GM13977 (cell line): ENCODE measurements around the gene JADE1.
A peak's percentile ranks its signal among the peaks of the same experiment; 100 is the strongest.

ENCODE experiments used
- DNase-seq: peaks from one replicate; pipeline ENCODE4 v3.0.0; 2012; ENCODE audit warnings: low spot score
- CTCF ChIP-seq: IDR thresholded peaks from 2 replicates; pipeline ENCODE4 v1.5.1; 2012; ENCODE audit warnings: mild to moderate bottlenecking, control low read depth; ENCODE audit not compliant: insufficient read depth; ENCODE audit errors: extremely low read depth, missing control alignments
- in situ Hi-C: fragments of 300-500 bp; cut with MboI; formaldehyde crosslinking; loops from one replicate; pipeline ENCODE4 v1.12.0; 2022; ENCODE audit warnings: low sequenced_read_pairs, low pct_unique_long_range_greater_than_20kb, mixed read lengths, inconsistent platforms; ENCODE audit not compliant: unreplicated experiment

JADE1 gene

GRCh38 chr4:128859887-128860677 is 50.6 kb downstream of the JADE1 start:
- in situ Hi-C loops = loop anchor here (10.0 kb wide), 1 partner anchor 45 kb away; no protein-coding TSS in a partner anchor
- TF ChIP-seq CTCF = no peak
- no peak for DNase-seq

- DNase-seq = peak; percentile 26
- in situ Hi-C loops = loop anchor here (10.0 kb wide), 1 partner anchor 47 kb away; no protein-coding TSS in a partner anchor
Measured at GRCh38 chr4:128861856-128862518, 52.5 kb downstream of the JADE1 start.

GRCh38 chr4:128862608-128863311 is 53.3 kb downstream of the JADE1 start:
- DNase-seq = peak; percentile 65
- in situ Hi-C loops = loop anchor here (10.0 kb wide), 1 partner anchor 48 kb away; no protein-coding TSS in a partner anchor
- no peak for TF ChIP-seq CTCF

More at GRCh38 chr4:128861856-128862518, 52.5 kb downstream of the JADE1 start:
- TF ChIP-seq CTCF = no peak

- TF ChIP-seq CTCF = peak; percentile 81
- DNase-seq = peak; percentile 43
- in situ Hi-C loops = loop anchor here (10.0 kb wide), 1 partner anchor 49 kb away; no protein-coding TSS in a partner anchor
Measured at GRCh38 chr4:128863312-128864075, 54.0 kb downstream of the JADE1 start.

GRCh38 chr4:128865132-128865531 is 55.6 kb downstream of the JADE1 start:
- in situ Hi-C loops = loop anchor here (10.0 kb wide), 1 partner anchor 50 kb away; no protein-coding TSS in a partner anchor
- TF ChIP-seq CTCF = no peak
- no peak for DNase-seq
